Liver (tissue), 2 donors: Measurements from ENCODE around the gene PANK2.

Experiments used
- CTCF ChIP-seq: fragments of 150-350 bp; IDR thresholded peaks from 2 replicates; pipeline ENCODE4 v1.5.1; 2017; ENCODE audit warnings: improper control_type of control experiment, low read depth, low read length; ENCODE audit not compliant: missing input control
- REST ChIP-seq: IDR thresholded peaks from 2 replicates; pipeline ENCODE4 v1.6.1; 2016; ENCODE audit warnings: antibody characterized with exemption, mild to moderate bottlenecking
- donor health status: healthy.

- TF ChIP-seq CTCF = no peak
- TF ChIP-seq REST = no peak
Observed at GRCh38 chr20:3890999-3891929, 2.1 kb downstream of the PANK2 start.
